ENCODE data around the gene PLGRKT.
"Not testable (repeated sequence)": the region's sequence is repeated elsewhere in the genome, so short reads cannot be mapped to it uniquely, and the experiment has no call there.

PLGRKT gene

DNA sequence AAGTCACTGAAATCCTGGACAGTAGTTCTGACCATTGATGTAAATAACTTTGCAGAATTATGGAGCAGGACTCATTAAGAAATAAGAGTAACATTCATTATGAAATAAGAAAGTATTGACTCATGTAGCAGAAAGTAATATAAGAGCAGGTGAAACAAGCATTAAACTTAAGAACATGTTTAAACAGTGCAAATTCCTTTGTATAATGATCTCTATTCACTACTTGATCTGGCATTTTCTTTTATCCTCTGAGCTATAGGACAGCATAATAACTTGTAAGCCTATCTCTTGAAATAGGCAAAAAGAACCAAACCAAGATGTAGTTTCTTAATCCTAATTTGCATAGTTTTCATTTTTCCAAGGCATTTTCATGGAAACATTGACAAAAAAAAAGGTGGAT, 42.3 kb downstream of the PLGRKT start:
- no peaks in the 10 kb centered on the region for H3K27me3 ChIP-seq (ENCODE audit: control insufficient read depth, insufficient read depth, low read length)
- no peak overlapping the region for H3K4me2 ChIP-seq (ENCODE audit: low read length)
- no peaks in the 10 kb centered on the region for H3K9me3 ChIP-seq (ENCODE audit: control insufficient read depth, low read length)
- no peak overlapping the region for H3K4me3 ChIP-seq (ENCODE audit: low read depth, low read length)
- no peaks in the 10 kb centered on the region for H3K4me1 ChIP-seq
- H3K79me2 ChIP-seq: no peaks in the 10 kb centered on the region
- H3K9ac ChIP-seq: no peak overlapping the region
- TF ChIP-seq, protein P1, sequence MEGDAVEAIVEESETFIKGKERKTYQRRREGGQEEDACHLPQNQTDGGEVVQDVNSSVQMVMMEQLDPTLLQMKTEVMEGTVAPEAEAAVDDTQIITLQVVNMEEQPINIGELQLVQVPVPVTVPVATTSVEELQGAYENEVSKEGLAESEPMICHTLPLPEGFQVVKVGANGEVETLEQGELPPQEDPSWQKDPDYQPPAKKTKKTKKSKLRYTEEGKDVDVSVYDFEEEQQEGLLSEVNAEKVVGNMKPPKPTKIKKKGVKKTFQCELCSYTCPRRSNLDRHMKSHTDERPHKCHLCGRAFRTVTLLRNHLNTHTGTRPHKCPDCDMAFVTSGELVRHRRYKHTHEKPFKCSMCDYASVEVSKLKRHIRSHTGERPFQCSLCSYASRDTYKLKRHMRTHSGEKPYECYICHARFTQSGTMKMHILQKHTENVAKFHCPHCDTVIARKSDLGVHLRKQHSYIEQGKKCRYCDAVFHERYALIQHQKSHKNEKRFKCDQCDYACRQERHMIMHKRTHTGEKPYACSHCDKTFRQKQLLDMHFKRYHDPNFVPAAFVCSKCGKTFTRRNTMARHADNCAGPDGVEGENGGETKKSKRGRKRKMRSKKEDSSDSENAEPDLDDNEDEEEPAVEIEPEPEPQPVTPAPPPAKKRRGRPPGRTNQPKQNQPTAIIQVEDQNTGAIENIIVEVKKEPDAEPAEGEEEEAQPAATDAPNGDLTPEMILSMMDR (IDR thresholded peaks at IDR 0.05): no peak
- no peaks in the 10 kb centered on the region for H3K36me3 ChIP-seq (ENCODE audit: control insufficient read depth, insufficient read depth, low read length)
- no peak overlapping the region for H3K27ac ChIP-seq
- H2AFZ ChIP-seq: no peak overlapping the region

DNA sequence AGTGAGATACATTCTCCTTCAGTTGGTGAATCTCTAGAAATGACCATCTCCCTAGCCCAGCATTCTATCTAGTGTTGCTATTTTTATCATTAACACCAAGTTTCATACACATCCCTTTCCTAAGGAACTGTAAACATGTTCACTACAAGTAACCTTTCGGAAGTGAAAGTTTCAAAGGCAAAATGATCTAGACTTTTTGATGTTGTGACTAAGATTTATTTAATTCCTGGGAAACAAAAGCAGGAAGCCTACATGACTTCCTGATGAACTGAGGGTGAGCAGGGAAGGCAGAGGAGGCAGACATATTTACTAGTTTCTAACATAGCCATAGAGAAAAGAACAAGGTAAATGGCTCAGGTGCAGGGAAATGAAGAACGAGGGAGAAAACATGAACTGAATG, 43.7 kb downstream of the PLGRKT start:
- not testable (repeated sequence) for H3K4me2 ChIP-seq (ENCODE audit: low read length); H3K4me1 ChIP-seq; H3K27me3 ChIP-seq (ENCODE audit: control insufficient read depth, insufficient read depth, low read length); H2AFZ ChIP-seq; H3K79me2 ChIP-seq; H3K27ac ChIP-seq; H3K4me3 ChIP-seq (ENCODE audit: low read depth, low read length); H3K36me3 ChIP-seq (ENCODE audit: control insufficient read depth, insufficient read depth, low read length); H3K9ac ChIP-seq; H3K9me3 ChIP-seq (ENCODE audit: control insufficient read depth, low read length)

DNA sequence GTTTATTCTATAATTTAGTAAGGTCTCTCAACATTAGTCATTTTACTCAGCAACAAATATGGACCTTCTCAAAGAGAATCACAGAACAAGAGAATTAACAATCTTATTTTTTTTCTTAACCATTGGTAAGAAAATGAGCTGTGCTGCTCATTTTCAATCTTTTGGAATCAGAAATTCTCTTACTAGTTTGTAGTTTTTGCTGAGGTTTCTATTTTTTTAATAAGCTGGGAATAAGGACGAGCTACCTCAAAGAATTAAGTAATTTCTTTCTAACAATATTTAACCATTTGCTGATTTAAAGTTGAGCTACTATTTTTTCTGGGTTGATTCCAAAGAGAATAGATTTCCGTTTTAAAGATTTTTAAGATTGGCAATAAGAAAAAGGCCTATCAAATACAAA, 44.2 kb downstream of the PLGRKT start:
- Histone ChIP-seq H3K4me1 (no peaks in the 10 kb centered on the region), H3K9me3 (ENCODE audit: control insufficient read depth, low read length) (no peaks in the 10 kb centered on the region), H3K27ac (no peak overlapping the region), H3K4me2 (ENCODE audit: low read length) (no peak overlapping the region), H3K79me2 (no peaks in the 10 kb centered on the region), H3K4me3 (ENCODE audit: low read depth, low read length) (no peak overlapping the region), H3K9ac (no peak overlapping the region), H3K36me3 (ENCODE audit: control insufficient read depth, insufficient read depth, low read length) (no peaks in the 10 kb centered on the region), H3K27me3 (ENCODE audit: control insufficient read depth, insufficient read depth, low read length) (no peaks in the 10 kb centered on the region), H2AFZ (no peak overlapping the region)
- TF ChIP-seq, protein P1 (IDR thresholded peaks at IDR 0.05): no peak

DNA sequence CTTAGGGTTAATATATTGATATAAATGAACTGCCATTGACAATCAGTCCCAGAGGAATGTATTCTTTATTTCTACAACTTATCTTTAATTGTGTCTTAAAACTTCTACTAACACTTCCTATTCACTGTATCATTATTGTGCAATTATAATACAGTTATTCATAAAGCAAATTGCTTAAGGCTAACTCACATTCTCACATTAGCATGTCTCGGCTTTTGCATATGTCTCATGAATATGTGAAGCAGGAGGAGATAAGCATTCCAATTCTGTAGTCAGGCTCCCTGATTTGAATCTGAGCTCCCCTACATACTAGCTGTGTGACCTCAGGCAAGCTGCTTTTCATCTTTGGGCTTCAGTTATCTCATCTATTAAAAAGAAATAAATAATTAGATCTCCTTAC, 45.4 kb downstream of the PLGRKT start:
- H3K36me3 ChIP-seq (ENCODE audit: control insufficient read depth, insufficient read depth, low read length): no peaks in the 10 kb centered on the region
- TF ChIP-seq, protein P1 (IDR thresholded peaks at IDR 0.05): no peak
- H2AFZ ChIP-seq: no peak overlapping the region
- no peaks in the 10 kb centered on the region for H3K4me1 ChIP-seq
- no peaks in the 10 kb centered on the region for H3K9me3 ChIP-seq (ENCODE audit: control insufficient read depth, low read length)
- H3K79me2 ChIP-seq: no peaks in the 10 kb centered on the region
- H3K4me3 ChIP-seq (ENCODE audit: low read depth, low read length): no peak overlapping the region
- H3K9ac ChIP-seq: no peak overlapping the region
- H3K27ac ChIP-seq: no peak overlapping the region
- no peak overlapping the region for H3K4me2 ChIP-seq (ENCODE audit: low read length)
- no peaks in the 10 kb centered on the region for H3K27me3 ChIP-seq (ENCODE audit: control insufficient read depth, insufficient read depth, low read length)

DNA sequence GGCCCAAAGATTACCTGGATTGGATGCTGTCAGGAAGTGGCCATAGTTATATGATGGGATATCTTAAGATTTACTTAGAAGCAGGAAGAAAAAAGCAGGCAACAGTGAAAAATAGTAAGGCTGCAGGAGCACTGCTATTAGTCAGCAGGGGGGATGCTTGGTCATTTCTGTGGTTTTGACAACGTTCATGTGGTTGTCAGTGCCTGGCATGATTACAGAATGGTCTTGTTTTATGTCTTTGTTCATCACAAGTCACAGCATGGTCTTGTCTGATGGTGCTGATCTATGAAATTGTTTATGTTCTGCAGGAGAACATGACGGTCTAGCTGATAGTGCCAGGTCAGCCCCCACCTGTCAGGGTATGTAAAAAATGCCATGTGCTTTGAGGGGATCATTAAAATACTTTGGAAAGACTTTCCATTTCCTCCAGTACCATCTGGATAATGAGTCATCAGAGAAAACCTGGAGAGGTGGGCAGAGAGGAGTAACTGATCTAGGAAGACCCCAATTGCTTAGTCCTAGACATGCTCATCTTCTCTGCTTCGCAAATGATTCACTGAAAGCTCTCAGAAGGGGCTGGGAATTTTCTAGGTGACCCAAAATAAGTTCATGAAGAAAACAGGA, 48.5 kb downstream of the PLGRKT start:
- Histone ChIP-seq H3K27ac (no peak overlapping the region), H3K27me3 (ENCODE audit: control insufficient read depth, insufficient read depth, low read length) (no peaks in the 10 kb centered on the region), H3K4me2 (ENCODE audit: low read length) (no peak overlapping the region), H2AFZ (no peak overlapping the region), H3K9ac (no peak overlapping the region), H3K79me2 (no peaks in the 10 kb centered on the region), H3K4me3 (ENCODE audit: low read depth, low read length) (no peak overlapping the region), H3K4me1 (no peaks in the 10 kb centered on the region), H3K36me3 (ENCODE audit: control insufficient read depth, insufficient read depth, low read length) (no peaks in the 10 kb centered on the region), H3K9me3 (ENCODE audit: control insufficient read depth, low read length) (no peaks in the 10 kb centered on the region)
- TF ChIP-seq, protein P1 (IDR thresholded peaks at IDR 0.05): no peak

Data from parathyroid adenoma (tissue), 2 donors.